Neural progenitor cell (in vitro differentiated cells): ENCODE results near the gene SSC5D. TPM values are rescaled to one million over a fixed set of nuclear protein-coding genes. Genes with fewer than 3 reads are reported as not detected.
A peak's percentile ranks its signal among the peaks of the same experiment; 100 is the strongest.

Source experiments
- DNase-seq: peaks from one replicate; pipeline ENCODE4 v3.0.0-alpha.2; 2016; ENCODE audit warnings: low spot score
- H2AFZ ChIP-seq: fragments of 200-600 bp; sonication (generic); replicated peaks from 2 replicates; pipeline ENCODE4 v1.6.1; 2016; ENCODE audit warnings: antibody characterized with exemption
- H3F3A ChIP-seq: fragments of 200-600 bp; sonication (generic); 2 replicates; pipeline ENCODE4 v1.6.1; 2016; ENCODE audit warnings: antibody characterized with exemption, low read depth
- H3K27ac ChIP-seq: fragments of 200-600 bp; sonication (generic); 2 replicates; pipeline ENCODE4 v1.5.1; 2016; ENCODE audit warnings: mild to moderate bottlenecking
- H3K27me3 ChIP-seq: fragments of 200-600 bp; sonication (generic); 2 replicates; pipeline ENCODE4 v1.6.1; 2016; ENCODE audit warnings: mild to moderate bottlenecking, moderate library complexity
- H3K36me3 ChIP-seq: fragments of 200-600 bp; sonication (generic); 2 replicates; pipeline ENCODE4 v1.5.1; 2016
- H3K4me1 ChIP-seq: fragments of 200-600 bp; sonication (generic); 2 replicates; pipeline ENCODE4 v1.6.1; 2016; ENCODE audit warnings: mixed run types
- H3K4me2 ChIP-seq: fragments of 200-600 bp; sonication (generic); 2 replicates; pipeline ENCODE4 v1.6.1; 2016
- H3K4me3 ChIP-seq: fragments of 200-600 bp; sonication (generic); 2 replicates; pipeline ENCODE4 v1.5.1; 2016
- H3K79me2 ChIP-seq: fragments of 200-600 bp; sonication (generic); 2 replicates; pipeline ENCODE4 v1.6.1; 2016; ENCODE audit warnings: low read depth
- H3K9ac ChIP-seq: fragments of 200-600 bp; sonication (generic); 2 replicates; pipeline ENCODE4 v1.6.1; 2016
- H3K9me3 ChIP-seq: fragments of 200-600 bp; sonication (generic); 2 replicates; pipeline ENCODE4 v1.5.1; 2016; ENCODE audit warnings: low read depth
- H4K20me1 ChIP-seq: fragments of 200-600 bp; sonication (generic); 2 replicates; pipeline ENCODE4 v1.6.1; 2016; ENCODE audit warnings: low read depth
- H3K27ac Mint-ChIP-seq: 3 replicates; pipeline ENCODE4 v1.8.0; 2021; ENCODE audit warnings: mixed read lengths
- H3K27me3 Mint-ChIP-seq: 2 replicates; pipeline ENCODE4 v1.8.0; 2022; ENCODE audit warnings: low read depth, mild to moderate bottlenecking, inconsistent platforms, moderate library complexity, mixed read lengths; ENCODE audit not compliant: insufficient read depth
- H3K36me3 Mint-ChIP-seq: 3 replicates; pipeline ENCODE4 v1.8.0; 2021; ENCODE audit warnings: mixed read lengths
- H3K4me1 Mint-ChIP-seq: 3 replicates; pipeline ENCODE4 v1.8.0; 2021; ENCODE audit warnings: mixed read lengths
- H3K4me3 Mint-ChIP-seq: 3 replicates; pipeline ENCODE4 v1.8.0; 2021; ENCODE audit warnings: mild to moderate bottlenecking, moderate library complexity, mixed read lengths
- H3K9me3 Mint-ChIP-seq: 3 replicates; pipeline ENCODE4 v1.8.0; 2020; ENCODE audit warnings: mixed read lengths
- CTCF ChIP-seq: fragments of 200-600 bp; sonication (generic); IDR thresholded peaks from 2 replicates; pipeline ENCODE4 v1.5.1; 2017; ENCODE audit warnings: antibody characterized with exemption, mild to moderate bottlenecking
- EZH2 ChIP-seq: fragments of 200-600 bp; sonication (generic); IDR thresholded peaks from 2 replicates; pipeline ENCODE4 v1.6.1; 2017; ENCODE audit warnings: antibody characterized with exemption, mild to moderate bottlenecking, moderate library complexity
- EZH2phosphoT487 ChIP-seq: fragments of 200-600 bp; sonication (generic); IDR thresholded peaks from 2 replicates; pipeline ENCODE4 v1.6.1; 2017; ENCODE audit warnings: antibody characterized with exemption
- total RNA-seq: library from RNA; depleted of rRNA; stranded (reverse); fragments of >200 nt; gene quantifications from 2 replicates; pipeline ENCODE4 v1.2.3, GENCODE V29; 2015; ENCODE audit warnings: low replicate concordance

The SSC5D gene
- total RNA-seq, 1 donor from 2014 or later = not detected

- Mint-ChIP-seq H3K27ac (peak overlapping the region; percentile 85), H3K4me3 (peak overlapping the region; percentile 62), H3K9me3 (no peaks in the 10 kb centered on the region), H3K27me3 (peaks cover 20% of the 10 kb centered on the region), H3K36me3 (no peaks in the 10 kb centered on the region), H3K4me1 (peaks cover 61% of the 10 kb centered on the region)
- H3K9me3 ChIP-seq = no peaks in the 10 kb centered on the region
- no peak overlapping the region for H2AFZ ChIP-seq
- peak; percentile 70 for DNase-seq
- no peak overlapping the region for H3K9ac ChIP-seq
- TF ChIP-seq CTCF (no peak), EZH2 (no peak), EZH2phosphoT487 (no peak)
- H3K27me3 ChIP-seq = no peaks in the 10 kb centered on the region
- H3K79me2 ChIP-seq = no peaks in the 10 kb centered on the region
- H3K4me3 ChIP-seq = no peak overlapping the region
- no peak overlapping the region for H3K27ac ChIP-seq
- H3K4me1 ChIP-seq = peaks cover 48% of the 10 kb centered on the region
- H3K4me2 ChIP-seq = peak overlapping the region; percentile 45
- H4K20me1 ChIP-seq = no peaks in the 10 kb centered on the region
- H3F3A ChIP-seq = peaks cover 48% of the 10 kb centered on the region
- no peaks in the 10 kb centered on the region for H3K36me3 ChIP-seq
Measured at GRCh38 chr19:55554741-55555152, 66.5 kb downstream of the SSC5D start.

- Mint-ChIP-seq H3K4me1 (peaks cover 36% of the 10 kb centered on the region), H3K27me3 (peaks cover 13% of the 10 kb centered on the region), H3K36me3 (no peaks in the 10 kb centered on the region), H3K4me3 (no peak overlapping the region), H3K27ac (peak overlapping the region; percentile 42), H3K9me3 (no peaks in the 10 kb centered on the region)
- Histone ChIP-seq H3K79me2 (no peaks in the 10 kb centered on the region), H3K4me1 (peaks cover 9% of the 10 kb centered on the region), H3K9ac (no peak overlapping the region), H2AFZ (no peak overlapping the region), H3F3A (peaks cover 9% of the 10 kb centered on the region), H3K27me3 (no peaks in the 10 kb centered on the region), H3K9me3 (no peaks in the 10 kb centered on the region), H3K4me2 (no peak overlapping the region), H3K36me3 (no peaks in the 10 kb centered on the region), H3K27ac (no peak overlapping the region), H4K20me1 (no peaks in the 10 kb centered on the region), H3K4me3 (no peak overlapping the region)
- no peak for DNase-seq
- TF ChIP-seq EZH2 = no peak
- TF ChIP-seq EZH2phosphoT487 = no peak
- TF ChIP-seq CTCF = no peak
Measured at GRCh38 chr19:55559684-55560083, 71.4 kb downstream of the SSC5D start.

- peak overlapping the region; percentile 90 for H3K27ac Mint-ChIP-seq
- H3K9me3 Mint-ChIP-seq = no peaks in the 10 kb centered on the region
- no peaks in the 10 kb centered on the region for H3K36me3 ChIP-seq
- no peak overlapping the region for H3K4me3 Mint-ChIP-seq
- H3K4me1 Mint-ChIP-seq = peaks cover 17% of the 10 kb centered on the region
- no peak overlapping the region for H3K27ac ChIP-seq
- no peaks in the 10 kb centered on the region for H3K9me3 ChIP-seq
- H3K79me2 ChIP-seq = no peaks in the 10 kb centered on the region
- no peaks in the 10 kb centered on the region for H3K4me1 ChIP-seq
- H3K36me3 Mint-ChIP-seq = no peaks in the 10 kb centered on the region
- H3K27me3 Mint-ChIP-seq = peaks cover 6% of the 10 kb centered on the region
- H2AFZ ChIP-seq = peak overlapping the region; percentile 26
- H3F3A ChIP-seq = no peaks in the 10 kb centered on the region
- DNase-seq = no peak
- TF ChIP-seq EZH2 (no peak), EZH2phosphoT487 (no peak), CTCF (no peak)
- no peak overlapping the region for H3K4me2 ChIP-seq
- no peaks in the 10 kb centered on the region for H3K27me3 ChIP-seq
- no peaks in the 10 kb centered on the region for H4K20me1 ChIP-seq
- H3K4me3 ChIP-seq = no peak overlapping the region
- H3K9ac ChIP-seq = no peak overlapping the region
Measured at GRCh38 chr19:55563261-55563690, 75.0 kb downstream of the SSC5D start.
